Endothelial cell of umbilical vein (primary cell): ENCODE data around the gene NLGN1. TPM values are rescaled to one million over a fixed set of nuclear protein-coding genes. Genes with fewer than 3 reads are reported as not detected.

Source experiments
- BruUV-seq: library from RNA; stranded (reverse); fragments of 400-500 nt; replicated peaks from 2 replicates; lab custom pipeline; 2021; lab: Mats Ljungman, UMichigan
- CTCF ChIA-PET: fragments of 300-600, 350-600 bp; sonication (Branson Sonifier 250); formaldehyde crosslinking; loops from one replicate; lab custom pipeline; 2021; ENCODE audit warnings: antibody characterized with exemption, inconsistent platforms; lab: Charles Lee
- POLR2A ChIA-PET: fragments of 300-600, 350-600 bp; sonication (Branson Sonifier 250); formaldehyde crosslinking; loops from one replicate; lab custom pipeline; 2021; ENCODE audit warnings: antibody characterized with exemption, inconsistent platforms; lab: Charles Lee
- DNase-seq: peaks from one replicate; pipeline ENCODE4 v3.0.0-alpha.2; 2011; ENCODE audit warnings: low read depth, low spot score
- FAIRE-seq: peaks from 2 replicates; lab custom pipeline; 2011; peaks lifted over from hg19 to GRCh38; lab: Jason Lieb, UNC
- H2AFZ ChIP-seq: 2 replicates; pipeline ENCODE4 v1.6.0; 2012; ENCODE audit warnings: low read depth, low read length, control low read depth, inconsistent platforms
- H3K27ac ChIP-seq: 2 replicates; pipeline ENCODE4 v1.5.1; 2011; ENCODE audit warnings: low read depth, mild to moderate bottlenecking, control low read depth, low read length, moderate library complexity; ENCODE audit not compliant: insufficient read depth
- H3K27me3 ChIP-seq, 2 experiments: 2 replicates each; pipeline versions ENCODE4 v1.6.0 to v1.6.1; 2011; ENCODE audit warnings: low read length in 2 of 2, mixed read lengths in 1 of 2; ENCODE audit not compliant: control insufficient read depth in 2 of 2, insufficient read depth in 2 of 2
- H3K36me3 ChIP-seq, 2 experiments: 2 replicates in 1 of 2; 3 replicates in 1 of 2; pipeline ENCODE4 v1.5.1; 2011; ENCODE audit warnings: low read length in 2 of 2, mild to moderate bottlenecking in 1 of 2, moderate library complexity in 1 of 2; ENCODE audit not compliant: control insufficient read depth in 2 of 2, insufficient read depth in 2 of 2; ENCODE audit errors: extremely low read depth in 1 of 2
- H3K4me1 ChIP-seq: 3 replicates; pipeline ENCODE4 v1.5.1; 2011; ENCODE audit warnings: mild to moderate bottlenecking, low read length; ENCODE audit not compliant: control insufficient read depth, insufficient read depth; ENCODE audit errors: extremely low read depth
- H3K4me2 ChIP-seq: 2 replicates; pipeline ENCODE4 v1.6.1; 2011; ENCODE audit warnings: low read length, control low read depth, mixed read lengths; ENCODE audit not compliant: insufficient read depth
- H3K4me3 ChIP-seq, 3 experiments: fragments of 200-600 bp in 1 of 3; sonication (generic), shearing (Covaris generic) in 1 of 3; replicated peaks in 1 of 3; 2 replicates each; pipeline ENCODE4 v1.5.1; 2011 to 2016; ENCODE audit warnings: control low read depth in 3 of 3, low read length in 3 of 3, mild to moderate bottlenecking in 2 of 3, inconsistent platforms in 1 of 3, low read depth in 1 of 3, moderate library complexity in 1 of 3; ENCODE audit not compliant: insufficient read depth in 1 of 3
- H3K79me2 ChIP-seq: 2 replicates; pipeline ENCODE4 v1.6.0; 2012; ENCODE audit warnings: low read length, inconsistent platforms; ENCODE audit not compliant: control insufficient read depth, insufficient read depth
- H3K9ac ChIP-seq: replicated peaks from 2 replicates; pipeline ENCODE3; 2011; ENCODE audit warnings: low read length, control low read depth; ENCODE audit not compliant: insufficient read depth; ENCODE audit errors: extremely low read depth
- H3K9me1 ChIP-seq: replicated peaks from 3 replicates; pipeline ENCODE4 v1.6.0; 2011; ENCODE audit warnings: mild to moderate bottlenecking, low read length; ENCODE audit not compliant: control insufficient read depth, insufficient read depth; ENCODE audit errors: extremely low read depth
- H3K9me3 ChIP-seq: replicated peaks from 2 replicates; pipeline ENCODE4 v1.5.1; 2012; ENCODE audit warnings: low read length, inconsistent platforms; ENCODE audit not compliant: control insufficient read depth, insufficient read depth
- H4K20me1 ChIP-seq: replicated peaks from 2 replicates; pipeline ENCODE3; 2011; ENCODE audit warnings: mild to moderate bottlenecking, low read length; ENCODE audit not compliant: control insufficient read depth, insufficient read depth; ENCODE audit errors: extremely low read depth
- EZH2 ChIP-seq: IDR thresholded peaks from 2 replicates; pipeline ENCODE4 v1.6.1; 2012; ENCODE audit warnings: borderline replicate concordance, low read depth, mild to moderate bottlenecking, moderate library complexity, low read length, inconsistent platforms; ENCODE audit not compliant: severe bottlenecking
- FOS ChIP-seq: IDR thresholded peaks from 2 replicates; pipeline ENCODE4 v1.6.1; 2011; ENCODE audit warnings: mild to moderate bottlenecking, low read length, moderate library complexity, borderline replicate concordance; ENCODE audit not compliant: insufficient read depth
- GATA2 ChIP-seq: IDR thresholded peaks from 2 replicates; pipeline ENCODE4 v1.7.0; 2011; ENCODE audit warnings: low read depth, mild to moderate bottlenecking, moderate library complexity, mixed read lengths, low read length; ENCODE audit not compliant: insufficient read length, insufficient read depth
- JUN ChIP-seq: IDR thresholded peaks from 2 replicates; pipeline ENCODE4 v1.6.1; 2011; ENCODE audit warnings: borderline replicate concordance, low read depth; ENCODE audit not compliant: insufficient read length, insufficient read depth
- MYC ChIP-seq: IDR thresholded peaks from one replicate; pipeline ENCODE4 v1.6.1; 2011; ENCODE audit warnings: mild to moderate bottlenecking, low read depth, low read length
- POLR2A ChIP-seq: IDR thresholded peaks from 2 replicates; pipeline ENCODE4 v1.6.1; 2012; ENCODE audit warnings: low read depth, mild to moderate bottlenecking, control low read depth, low read length
- POLR2AphosphoS5 ChIP-seq: IDR thresholded peaks from 2 replicates; pipeline ENCODE4 v1.6.1; 2012; ENCODE audit warnings: low read depth, mild to moderate bottlenecking, control low read depth, low read length, moderate library complexity; ENCODE audit not compliant: insufficient read depth
- dilution Hi-C: fragments of 300-500 bp; cut with MboI; formaldehyde crosslinking; loops from one replicate; pipeline ENCODE4 v1.15.0; 2019; ENCODE audit warnings: low sequenced_read_pairs; ENCODE audit not compliant: extremely low pct_ligation_motif_present
- intact Hi-C: fragments of 100-400 bp; cut with micrococcal nuclease; formaldehyde crosslinking; loops from one replicate; pipeline ENCODE4 v1.10.0; 2022
- polyA plus RNA-seq, 4 experiments: library from polyadenylated mRNA; depleted of rRNA in 3 of 4; stranded (reverse) in 3 of 4; unstranded in 1 of 4; fragments of >200 nt; gene quantifications; 2 replicates each; pipeline versions ENCODE4 v1.2.1 to v1.2.3, GENCODE V29; 2011 to 2012; ENCODE audit warnings: missing spikeins in 1 of 4
- total RNA-seq: library from RNA; stranded (reverse); gene quantifications from 2 replicates; pipeline ENCODE4 v1.2.3, GENCODE V29; 2021
- TF ChIP-seq, protein P1 (sequence below), 2 donors: IDR thresholded peaks; 1 replicate in 1 of 2; 2 replicates in 1 of 2; pipeline ENCODE4 v1.5.1; 2011; ENCODE audit warnings: low read length in 2 of 2, mild to moderate bottlenecking in 2 of 2, moderate library complexity in 2 of 2, control low read depth in 1 of 2, inconsistent platforms in 1 of 2, low read depth in 1 of 2; ENCODE audit not compliant: insufficient read depth in 1 of 2; ENCODE audit errors: extremely low read depth in 1 of 2
- TF ChIP-seq, protein P2 (sequence below): IDR thresholded peaks from 2 replicates; pipeline ENCODE4 v1.6.1; 2011; ENCODE audit not compliant: insufficient read depth, insufficient read length

NLGN1 gene
- total and polyA plus RNA-seq, 2 donors (not counting 3 experiments of a cell fraction or from before 2014, with no cell fraction given) = 7.9 to 16.3 TPM

DNA sequence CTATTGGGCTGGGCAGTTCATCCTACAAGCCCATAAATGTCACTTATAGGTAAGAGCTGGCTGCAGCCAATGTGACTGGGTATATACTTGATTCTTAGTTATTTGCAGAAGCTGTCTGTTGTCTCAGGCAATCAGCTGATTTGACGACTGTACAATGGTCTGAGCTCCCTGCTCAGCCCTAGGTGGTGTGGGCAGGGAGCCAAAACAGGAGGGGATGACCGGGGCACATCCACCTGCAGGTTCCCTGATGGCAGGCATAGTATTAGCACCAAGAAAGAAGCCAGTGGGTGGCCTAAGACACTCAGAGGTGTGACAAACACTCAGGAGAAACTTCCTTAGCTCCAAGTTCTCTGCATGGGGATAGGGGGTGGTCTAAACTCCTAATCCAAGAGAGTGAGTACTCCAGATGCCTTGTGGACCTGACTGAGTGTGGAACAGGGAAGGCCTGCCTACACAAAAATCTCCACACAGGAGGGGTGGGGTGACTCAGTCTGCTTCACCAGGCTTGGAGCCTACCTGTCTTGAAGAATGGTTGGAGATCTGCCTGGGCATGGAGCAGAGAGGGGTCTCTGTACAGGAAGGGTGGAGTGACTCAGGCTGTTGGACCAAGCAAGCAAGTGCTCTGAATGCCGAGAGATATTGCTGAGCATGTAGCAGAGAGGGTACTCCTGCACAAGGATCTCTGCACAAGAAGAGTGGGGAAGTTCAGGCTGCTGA is 771.2 kb downstream of the NLGN1 start:
- Histone ChIP-seq H3K27ac (no peak overlapping the region), H2AFZ (no peak overlapping the region), H3K27me3 (no peaks in the 10 kb centered on the region), H3K4me1 (no peaks in the 10 kb centered on the region), H3K4me3 (no peak overlapping the region), H3K79me2 (no peaks in the 10 kb centered on the region), H3K9ac (no peak overlapping the region), H3K9me1 (no peaks in the 10 kb centered on the region), H3K36me3 (no peaks in the 10 kb centered on the region), H4K20me1 (no peaks in the 10 kb centered on the region), H3K4me2 (no peak overlapping the region), H3K9me3 (no peaks in the 10 kb centered on the region)
- POLR2A ChIA-PET = no interaction called here
- CTCF ChIA-PET = interaction anchor here (1.0 to 1.4 kb wide), 4 partner anchors 19 to 44 kb away, joined by 3 to 4 read pairs (median 4); no protein-coding TSS in a partner anchor
- FAIRE-seq = no peak
- BruUV-seq = no TSS peak
- dilution Hi-C loops = no loop called here
- TF ChIP-seq MYC (no peak), JUN (no peak), POLR2A (no peak), EZH2 (no peak), FOS (no peak), GATA2 (no peak), POLR2AphosphoS5 (no peak)
- TF ChIP-seq, protein P1, sequence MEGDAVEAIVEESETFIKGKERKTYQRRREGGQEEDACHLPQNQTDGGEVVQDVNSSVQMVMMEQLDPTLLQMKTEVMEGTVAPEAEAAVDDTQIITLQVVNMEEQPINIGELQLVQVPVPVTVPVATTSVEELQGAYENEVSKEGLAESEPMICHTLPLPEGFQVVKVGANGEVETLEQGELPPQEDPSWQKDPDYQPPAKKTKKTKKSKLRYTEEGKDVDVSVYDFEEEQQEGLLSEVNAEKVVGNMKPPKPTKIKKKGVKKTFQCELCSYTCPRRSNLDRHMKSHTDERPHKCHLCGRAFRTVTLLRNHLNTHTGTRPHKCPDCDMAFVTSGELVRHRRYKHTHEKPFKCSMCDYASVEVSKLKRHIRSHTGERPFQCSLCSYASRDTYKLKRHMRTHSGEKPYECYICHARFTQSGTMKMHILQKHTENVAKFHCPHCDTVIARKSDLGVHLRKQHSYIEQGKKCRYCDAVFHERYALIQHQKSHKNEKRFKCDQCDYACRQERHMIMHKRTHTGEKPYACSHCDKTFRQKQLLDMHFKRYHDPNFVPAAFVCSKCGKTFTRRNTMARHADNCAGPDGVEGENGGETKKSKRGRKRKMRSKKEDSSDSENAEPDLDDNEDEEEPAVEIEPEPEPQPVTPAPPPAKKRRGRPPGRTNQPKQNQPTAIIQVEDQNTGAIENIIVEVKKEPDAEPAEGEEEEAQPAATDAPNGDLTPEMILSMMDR (IDR thresholded peaks at IDR 0.05; ENCODE audit: extremely low read depth in 1 of 2, insufficient read depth in 1 of 2, low read depth in 1 of 2, low read length in 2 of 2) = no peak
- TF ChIP-seq, protein P2, sequence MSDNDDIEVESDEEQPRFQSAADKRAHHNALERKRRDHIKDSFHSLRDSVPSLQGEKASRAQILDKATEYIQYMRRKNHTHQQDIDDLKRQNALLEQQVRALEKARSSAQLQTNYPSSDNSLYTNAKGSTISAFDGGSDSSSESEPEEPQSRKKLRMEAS = no peak
- intact Hi-C loops = no loop called here
- DNase-seq = no peak
